ENCODE data around the gene FBLL1.
"Not testable (repeated sequence)": the region's sequence is repeated elsewhere in the genome, so short reads cannot be mapped to it uniquely, and the experiment has no call there.

Gene FBLL1

GRCh38 chr5:168530621-168531150 is 1.6 kb downstream of the FBLL1 start:
- DNase-seq (ENCODE audit: extremely low read depth, low read depth): no peak
- TF ChIP-seq, protein P1, sequence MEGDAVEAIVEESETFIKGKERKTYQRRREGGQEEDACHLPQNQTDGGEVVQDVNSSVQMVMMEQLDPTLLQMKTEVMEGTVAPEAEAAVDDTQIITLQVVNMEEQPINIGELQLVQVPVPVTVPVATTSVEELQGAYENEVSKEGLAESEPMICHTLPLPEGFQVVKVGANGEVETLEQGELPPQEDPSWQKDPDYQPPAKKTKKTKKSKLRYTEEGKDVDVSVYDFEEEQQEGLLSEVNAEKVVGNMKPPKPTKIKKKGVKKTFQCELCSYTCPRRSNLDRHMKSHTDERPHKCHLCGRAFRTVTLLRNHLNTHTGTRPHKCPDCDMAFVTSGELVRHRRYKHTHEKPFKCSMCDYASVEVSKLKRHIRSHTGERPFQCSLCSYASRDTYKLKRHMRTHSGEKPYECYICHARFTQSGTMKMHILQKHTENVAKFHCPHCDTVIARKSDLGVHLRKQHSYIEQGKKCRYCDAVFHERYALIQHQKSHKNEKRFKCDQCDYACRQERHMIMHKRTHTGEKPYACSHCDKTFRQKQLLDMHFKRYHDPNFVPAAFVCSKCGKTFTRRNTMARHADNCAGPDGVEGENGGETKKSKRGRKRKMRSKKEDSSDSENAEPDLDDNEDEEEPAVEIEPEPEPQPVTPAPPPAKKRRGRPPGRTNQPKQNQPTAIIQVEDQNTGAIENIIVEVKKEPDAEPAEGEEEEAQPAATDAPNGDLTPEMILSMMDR (IDR thresholded peaks at IDR 0.05; ENCODE audit: low read depth, low read length): no peak

DNA sequence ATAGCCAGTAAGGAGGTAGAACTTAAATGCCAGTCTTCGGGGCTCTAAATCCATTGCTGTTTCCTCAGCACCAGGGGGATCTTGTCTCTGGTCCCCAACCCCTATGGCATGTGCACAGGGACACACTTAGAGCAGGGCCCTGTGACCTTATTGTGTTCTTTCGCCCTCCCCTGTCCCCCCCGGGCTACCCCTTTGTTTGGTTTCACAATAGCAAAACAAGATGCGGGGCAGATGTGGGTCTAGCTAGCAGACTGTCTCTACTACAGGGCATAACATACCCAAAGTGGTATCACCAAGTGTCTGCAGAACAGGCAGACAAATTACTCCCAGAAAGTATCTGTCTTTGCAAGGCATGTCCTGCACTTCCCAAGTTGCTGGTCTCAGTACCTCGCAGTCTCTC is 2.1 kb downstream of the FBLL1 start:
- TF ChIP-seq, protein P1 (IDR thresholded peaks at IDR 0.05; ENCODE audit: low read depth, low read length): no peak
- no peak for DNase-seq (ENCODE audit: extremely low read depth, low read depth)

DNA sequence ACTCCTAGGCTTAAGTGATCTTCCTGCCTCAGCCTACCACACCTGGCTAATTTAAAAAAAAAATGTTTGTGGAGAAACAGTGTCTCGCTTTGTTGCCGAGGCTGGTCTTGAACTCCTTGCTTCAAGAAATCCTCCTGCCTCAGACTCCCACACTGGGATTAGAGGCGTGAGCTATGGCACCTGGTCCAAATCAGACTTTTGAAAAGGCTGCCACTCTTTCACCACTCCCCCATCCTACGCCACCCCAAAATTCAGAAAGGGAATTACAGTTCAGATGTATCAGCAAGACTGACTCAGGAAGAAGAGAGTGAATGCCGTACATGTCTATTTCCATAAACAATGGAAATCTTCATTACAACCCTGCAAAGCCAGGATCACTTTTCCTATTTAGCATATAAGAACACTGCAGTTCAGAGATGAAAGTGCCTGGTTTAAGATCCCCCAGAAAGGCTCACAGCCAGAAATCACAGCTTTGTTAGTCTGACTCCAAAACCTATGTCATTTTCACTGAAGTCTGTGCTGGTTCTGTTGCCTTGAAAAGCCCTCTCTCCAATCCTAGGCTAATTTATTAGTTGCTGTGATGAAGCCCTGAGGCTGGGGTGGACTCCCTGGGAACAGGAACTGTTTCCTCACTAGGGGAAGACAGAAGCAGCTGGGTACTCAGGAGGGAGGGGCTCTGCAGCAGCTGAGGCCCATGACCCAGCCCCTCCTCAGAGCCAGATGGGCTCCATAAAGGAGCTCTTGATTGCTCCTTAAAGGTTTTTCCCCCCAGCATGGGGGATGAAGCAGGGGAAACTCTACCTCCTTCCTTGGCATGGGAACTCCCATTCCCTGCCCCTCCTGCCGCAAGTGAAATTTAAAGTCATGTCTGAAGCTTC is 3.1 kb downstream of the FBLL1 start:
- TF ChIP-seq, protein P1 (IDR thresholded peaks at IDR 0.05; ENCODE audit: low read depth, low read length): no peak

DNA sequence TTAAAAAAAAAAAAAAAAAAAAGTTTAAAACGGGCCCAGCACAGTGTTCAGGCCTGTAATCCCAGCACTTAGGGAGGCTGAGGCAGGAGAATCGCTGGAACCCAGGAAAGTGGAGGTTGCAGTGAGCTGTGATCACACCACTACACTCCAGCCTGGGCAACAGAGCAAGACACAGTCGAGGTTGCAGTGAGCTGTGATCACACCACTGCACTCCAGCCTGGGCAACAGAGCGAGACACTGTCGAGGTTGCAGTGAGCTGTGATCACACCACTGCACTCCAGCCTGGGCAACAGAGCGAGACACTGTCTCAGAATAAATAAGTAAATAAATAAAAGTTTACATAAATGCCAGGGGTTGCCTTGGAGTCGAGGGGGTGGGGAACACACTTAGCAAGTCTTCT is 5.2 kb downstream of the FBLL1 start:
- not testable (repeated sequence) for DNase-seq (ENCODE audit: extremely low read depth, low read depth)

More for the DNA sequence above, 3.1 kb downstream of the FBLL1 start:
- DNase-seq (ENCODE audit: extremely low read depth, low read depth): no peak

- TF ChIP-seq, protein P1 (IDR thresholded peaks at IDR 0.05; ENCODE audit: low read depth, low read length): no peak
- DNase-seq (ENCODE audit: extremely low read depth, low read depth): no peak
Measured at GRCh38 chr5:168537176-168537575, 8.1 kb downstream of the FBLL1 start.

DNA sequence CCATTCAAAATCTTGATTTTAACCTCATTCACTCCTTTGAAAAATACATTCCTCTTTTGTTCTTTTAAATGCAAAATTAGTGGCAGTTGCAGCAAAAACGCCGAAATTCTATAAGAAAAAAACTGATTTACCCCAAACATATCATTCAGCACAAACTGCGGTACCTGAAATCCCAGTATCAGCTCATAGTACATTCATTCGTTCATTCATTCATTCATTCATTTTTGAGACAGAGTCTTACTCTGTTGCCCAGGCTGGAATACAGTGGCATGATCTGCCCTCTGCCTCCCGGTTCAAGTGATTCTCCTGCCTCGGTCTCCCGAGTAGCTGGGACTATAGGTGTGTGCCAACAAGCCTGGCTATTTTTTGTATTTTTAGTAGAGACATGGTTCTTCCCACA is 20.4 kb downstream of the FBLL1 start:
- DNase-seq (ENCODE audit: extremely low read depth, low read depth): no peak
- TF ChIP-seq, protein P1 (IDR thresholded peaks at IDR 0.05; ENCODE audit: low read depth, low read length): no peak

- TF ChIP-seq, protein P1 (IDR thresholded peaks at IDR 0.05; ENCODE audit: low read depth, low read length): no peak
- DNase-seq (ENCODE audit: extremely low read depth, low read depth): no peak
Measured at GRCh38 chr5:168550656-168551055, 21.6 kb downstream of the FBLL1 start.

Data from AG09319 (cell line).